ENCODE data around the gene CASKIN1. TPM values are rescaled to one million over a fixed set of nuclear protein-coding genes. Genes with fewer than 3 reads are reported as not detected.

The CASKIN1 gene
- total and polyA plus RNA-seq, 2 of the 8 experiments (the other 6 are each of a cell fraction or from before 2014, with no cell fraction given): 1.2 to 6.4 TPM

GRCh38 chr16:2205104-2205966 lies 8.9 kb upstream of the CASKIN1 start, which contains the start of gene MLST8 (continued):
- TF ChIP-seq FOSL1 (IDR thresholded peaks at IDR 0.05; ENCODE audit: insufficient read depth, low read depth, low read length) (no peak), TBP (IDR thresholded peaks at IDR 0.05; ENCODE audit: low read depth, low read length) (peak; percentile 31; the same call in 1 of the 2 replicates), RBBP5 (IDR thresholded peaks at IDR 0.05; ENCODE audit: borderline replicate concordance, low read depth, low read length) (peak; percentile 92), CHD1 (IDR thresholded peaks at IDR 0.05; ENCODE audit: low read depth, low read length) (peak; percentile 80; the same call in 1 of the 2 replicates), GTF2F1 (IDR thresholded peaks at IDR 0.05; ENCODE audit: borderline replicate concordance, low read depth, low read length) (no peak), YY1 (IDR thresholded peaks at IDR 0.05; ENCODE audit: low read depth, low read length) (0 out of 2 replicates have a peak, but pooled peaks have one; percentile 26), HDAC6 (IDR thresholded peaks at IDR 0.05; ENCODE audit: low read depth, low read length) (no peak), SRF (IDR thresholded peaks at IDR 0.05; ENCODE audit: low read depth, low read length) (peak; percentile 96), TAF7 (optimal IDR thresholded peaks at IDR 0.05; ENCODE audit: borderline replicate concordance, low read depth, low read length) (peak; percentile 78), JUND (IDR thresholded peaks at IDR 0.05; ENCODE audit: low read length) (peak; percentile 88), PHF8 (conservative IDR thresholded peaks at IDR 0.05; ENCODE audit: low read depth, low read length) (peak; percentile 100), CBX5 (IDR thresholded peaks at IDR 0.05; ENCODE audit: low read depth, low read length) (no peak), CBX8 (IDR thresholded peaks at IDR 0.05; ENCODE audit: borderline replicate concordance, low read depth, low read length) (no peak), ATF2 (IDR thresholded peaks at IDR 0.05; ENCODE audit: low read length) (no peak), CREB1 (IDR thresholded peaks at IDR 0.05) (peak; percentile 60; the same call in 1 of the 2 replicates), USF2 (IDR thresholded peaks at IDR 0.05; ENCODE audit: low read length) (no peak), E2F6 (IDR thresholded peaks at IDR 0.05) (no peak), EP300 (IDR thresholded peaks at IDR 0.05; ENCODE audit: borderline replicate concordance in 1 of 2, low read depth in 2 of 2, low read length in 2 of 2) (peak in 1 of 2 experiments; percentile 97; a peak in 2 of 3 replicates), POU5F1 (IDR thresholded peaks at IDR 0.05; ENCODE audit: low read depth, low read length) (no peak), CHD2 (IDR thresholded peaks at IDR 0.05; ENCODE audit: low read length) (no peak), CEBPB (IDR thresholded peaks at IDR 0.05; ENCODE audit: low read depth, low read length) (no peak)

Data from H1 (cell line).